ENCODE data around the gene PFAS.

DNA sequence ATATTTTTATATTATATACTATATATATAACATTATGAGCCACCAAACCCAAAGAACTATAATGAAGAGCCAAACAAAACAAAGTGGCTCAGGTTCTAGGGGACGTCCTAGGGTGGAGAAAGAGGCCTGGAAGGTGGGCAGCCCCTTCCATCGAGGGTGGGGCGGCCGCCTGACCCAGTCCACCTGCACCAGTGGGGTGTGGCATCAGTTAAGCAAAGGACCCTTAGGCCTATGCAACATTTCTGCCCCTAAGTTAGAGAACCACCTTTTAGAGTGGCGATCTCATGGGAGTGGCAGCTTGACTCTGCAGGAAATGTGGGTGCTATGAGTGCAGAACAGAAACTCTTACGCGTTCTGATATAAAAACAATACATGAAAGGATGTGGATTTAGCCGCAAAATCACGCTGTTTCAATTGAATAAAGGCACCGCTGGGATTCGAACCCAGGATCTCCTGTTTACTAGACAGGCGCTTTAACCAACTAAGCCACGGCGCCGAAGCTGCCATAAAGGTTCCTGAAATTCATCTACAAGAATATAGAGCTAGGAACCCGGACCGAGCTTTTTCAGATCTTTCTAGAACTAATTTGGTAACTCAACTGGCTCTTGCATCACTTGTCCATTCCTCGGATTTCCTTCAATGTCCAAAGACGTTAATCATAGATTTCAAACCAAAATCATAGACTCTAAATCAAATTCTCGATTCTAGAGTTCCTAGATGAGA, 23.1 kb upstream of the PFAS start:
- TF ChIP-seq, protein P1, sequence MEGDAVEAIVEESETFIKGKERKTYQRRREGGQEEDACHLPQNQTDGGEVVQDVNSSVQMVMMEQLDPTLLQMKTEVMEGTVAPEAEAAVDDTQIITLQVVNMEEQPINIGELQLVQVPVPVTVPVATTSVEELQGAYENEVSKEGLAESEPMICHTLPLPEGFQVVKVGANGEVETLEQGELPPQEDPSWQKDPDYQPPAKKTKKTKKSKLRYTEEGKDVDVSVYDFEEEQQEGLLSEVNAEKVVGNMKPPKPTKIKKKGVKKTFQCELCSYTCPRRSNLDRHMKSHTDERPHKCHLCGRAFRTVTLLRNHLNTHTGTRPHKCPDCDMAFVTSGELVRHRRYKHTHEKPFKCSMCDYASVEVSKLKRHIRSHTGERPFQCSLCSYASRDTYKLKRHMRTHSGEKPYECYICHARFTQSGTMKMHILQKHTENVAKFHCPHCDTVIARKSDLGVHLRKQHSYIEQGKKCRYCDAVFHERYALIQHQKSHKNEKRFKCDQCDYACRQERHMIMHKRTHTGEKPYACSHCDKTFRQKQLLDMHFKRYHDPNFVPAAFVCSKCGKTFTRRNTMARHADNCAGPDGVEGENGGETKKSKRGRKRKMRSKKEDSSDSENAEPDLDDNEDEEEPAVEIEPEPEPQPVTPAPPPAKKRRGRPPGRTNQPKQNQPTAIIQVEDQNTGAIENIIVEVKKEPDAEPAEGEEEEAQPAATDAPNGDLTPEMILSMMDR (IDR thresholded peaks at IDR 0.05): no peak
- TF ChIP-seq POLR2A (IDR thresholded peaks at IDR 0.05) (no peak), POLR2AphosphoS5 (IDR thresholded peaks at IDR 0.05) (no peak)

All from transverse colon (tissue), 4 donors.